GM18519 (cell line): ENCODE results near the gene C19orf33.
"Not testable (repeated sequence)": the region's sequence is repeated elsewhere in the genome, so short reads cannot be mapped to it uniquely, and the experiment has no call there.

Experiments
- ATAC-seq: cut with Tn5 transposase; IDR thresholded peaks from one replicate; pipeline ENCODE4 v1.9.1; 2021; ENCODE audit warnings: mild to moderate bottlenecking, moderate library complexity; ENCODE audit not compliant: unreplicated experiment, low FRiP score

Gene C19orf33

GRCh38 chr19:38303517-38304351 lies at the start of gene C19orf33:
C19orf33 (plus strand) TSS chr19:38304251; CDS start chr19:38304262, 11 bp downstream.
- no peak for ATAC-seq

GRCh38 chr19:38255383-38256014 lies 48.6 kb upstream of the C19orf33 start:
- no peak for ATAC-seq

- ATAC-seq = not testable (repeated sequence)
Measured at GRCh38 chr19:38261942-38262341, 42.1 kb upstream of the C19orf33 start.

GRCh38 chr19:38262585-38263268 lies 41.3 kb upstream of the C19orf33 start:
- ATAC-seq = no peak

GRCh38 chr19:38263689-38264485 lies 40.2 kb upstream of the C19orf33 start:
- ATAC-seq = no peak

GRCh38 chr19:38264486-38265212 lies 39.4 kb upstream of the C19orf33 start, which contains the start of gene SPINT2:
SPINT2 (plus strand) TSS chr19:38264573; CDS start chr19:38264893, 320 bp downstream.
- ATAC-seq = no peak

GRCh38 chr19:38265213-38265861 lies 38.7 kb upstream of the C19orf33 start:
- no peak for ATAC-seq

- ATAC-seq = no peak
Measured at GRCh38 chr19:38265921-38266429, 38.1 kb upstream of the C19orf33 start.

GRCh38 chr19:38266981-38267597 lies 37.0 kb upstream of the C19orf33 start:
- ATAC-seq = no peak

GRCh38 chr19:38267761-38268483 lies 36.1 kb upstream of the C19orf33 start:
- ATAC-seq = no peak

- no peak for ATAC-seq
Measured at GRCh38 chr19:38268539-38268938, 35.5 kb upstream of the C19orf33 start.

- no peak for ATAC-seq
Measured at GRCh38 chr19:38270587-38271167, 33.4 kb upstream of the C19orf33 start.

GRCh38 chr19:38273499-38273898 lies 30.6 kb upstream of the C19orf33 start:
- ATAC-seq = no peak

- ATAC-seq = no peak
Measured at GRCh38 chr19:38274739-38275138, 29.3 kb upstream of the C19orf33 start.

GRCh38 chr19:38276942-38277517 lies 27.0 kb upstream of the C19orf33 start:
- no peak for ATAC-seq

GRCh38 chr19:38277549-38277948 lies 26.5 kb upstream of the C19orf33 start:
- ATAC-seq = no peak

GRCh38 chr19:38277969-38278680 lies 25.9 kb upstream of the C19orf33 start:
- no peak for ATAC-seq
